Superior temporal gyrus (tissue), 1 donor: ENCODE results near the gene SMCO4.
A peak's percentile ranks its signal among the peaks of the same experiment; 100 is the strongest.
"Not testable (repeated sequence)": the region's sequence is repeated elsewhere in the genome, so short reads cannot be mapped to it uniquely, and the experiment has no call there.

Experiments used
- DNase-seq: peaks from one replicate; pipeline ENCODE4 v3.0.0-alpha.2; 2016; ENCODE audit errors: extremely low spot score

SMCO4 gene

DNA sequence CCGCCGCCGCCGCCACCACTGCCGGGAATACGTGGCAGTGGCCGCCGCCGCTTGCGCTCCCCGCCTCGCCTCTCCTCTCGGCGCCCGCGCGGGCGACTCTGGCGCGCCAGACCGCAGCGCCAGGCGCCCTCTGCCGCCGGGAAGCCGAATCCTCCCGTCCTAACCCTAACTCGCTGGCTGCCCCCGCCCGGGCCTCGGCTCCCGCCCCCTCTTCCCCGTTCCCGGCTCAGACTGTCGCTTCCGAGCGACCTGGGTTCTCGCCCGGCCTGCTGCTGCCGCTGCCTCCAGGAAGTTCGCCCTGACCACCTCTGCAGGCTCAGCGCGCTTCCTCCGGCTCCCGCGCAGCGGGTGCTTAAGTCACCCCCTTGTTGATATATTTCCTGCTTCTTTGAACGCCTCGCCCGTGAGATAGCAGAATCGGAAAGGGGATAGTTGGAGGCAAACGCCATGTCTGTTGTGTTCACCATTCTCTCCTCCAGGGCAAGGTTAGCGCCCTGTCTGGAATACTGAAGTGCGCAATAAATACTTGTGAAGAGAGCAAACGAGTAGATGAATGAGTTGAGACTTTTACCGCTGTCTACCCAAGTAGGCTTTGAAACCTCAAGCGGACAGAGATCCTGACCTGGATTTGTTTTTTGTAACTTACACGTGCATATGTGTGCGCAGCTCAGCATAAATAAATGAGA is at the start of gene SMCO4:
SMCO4 (minus strand) TSS at position 100 of the 686 bp plus-strand sequence. CDS start 64,202 bp downstream, outside the sequence.
- peak; percentile 78 for DNase-seq

DNA sequence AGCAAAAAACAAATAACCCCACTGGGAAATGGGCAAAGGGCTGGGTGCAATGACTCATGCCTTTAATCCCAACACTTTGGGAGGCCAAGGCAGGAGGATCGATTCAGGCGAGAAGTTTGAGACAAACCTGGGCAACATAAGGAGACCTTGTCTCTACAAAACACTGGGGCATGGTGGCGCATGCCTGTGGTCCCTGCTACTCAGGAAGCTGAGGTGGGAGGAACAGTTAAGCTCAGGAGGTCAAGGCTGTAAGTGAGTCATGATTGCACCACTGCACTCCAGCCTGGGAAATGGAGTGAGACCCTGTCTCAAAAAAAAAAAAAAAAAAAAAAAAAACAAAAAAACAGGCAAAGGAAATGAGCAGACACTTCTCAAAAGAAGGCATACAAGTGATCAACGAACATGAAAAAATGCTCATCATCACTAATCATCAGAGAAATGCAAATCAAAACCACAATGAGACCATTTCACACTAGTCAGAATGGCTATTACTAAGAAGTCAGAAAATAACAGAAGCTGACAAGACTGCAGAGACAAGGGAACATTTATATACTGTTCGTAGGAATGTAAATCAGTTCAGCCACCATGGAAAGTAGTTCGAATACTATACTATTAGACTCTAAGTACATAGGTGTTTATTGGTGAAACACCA is 48.2 kb upstream of the SMCO4 start:
- DNase-seq = no peak

DNA sequence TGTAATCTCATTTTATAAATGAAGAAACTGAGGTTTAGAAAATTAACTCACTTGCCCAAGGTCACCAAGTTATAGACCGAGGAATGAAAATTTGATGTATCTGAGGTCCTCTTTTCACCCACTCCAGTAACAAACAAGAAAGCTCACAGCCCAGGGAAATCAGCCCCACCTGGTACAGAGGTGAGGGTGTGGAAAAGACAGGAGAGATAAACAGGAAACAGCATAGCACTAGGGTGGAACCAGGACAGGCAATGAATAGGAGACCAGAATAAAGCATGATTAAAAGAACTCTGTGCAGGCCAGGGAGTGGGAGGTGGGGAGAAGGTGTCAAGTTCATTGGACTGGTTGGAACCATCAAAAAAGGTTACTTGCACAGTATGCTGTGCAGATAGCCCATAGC is 46.2 kb upstream of the SMCO4 start:
- DNase-seq = no peak

GRCh38 chr11:93587858-93588581 is 44.8 kb upstream of the SMCO4 start:
- no peak for DNase-seq

DNA sequence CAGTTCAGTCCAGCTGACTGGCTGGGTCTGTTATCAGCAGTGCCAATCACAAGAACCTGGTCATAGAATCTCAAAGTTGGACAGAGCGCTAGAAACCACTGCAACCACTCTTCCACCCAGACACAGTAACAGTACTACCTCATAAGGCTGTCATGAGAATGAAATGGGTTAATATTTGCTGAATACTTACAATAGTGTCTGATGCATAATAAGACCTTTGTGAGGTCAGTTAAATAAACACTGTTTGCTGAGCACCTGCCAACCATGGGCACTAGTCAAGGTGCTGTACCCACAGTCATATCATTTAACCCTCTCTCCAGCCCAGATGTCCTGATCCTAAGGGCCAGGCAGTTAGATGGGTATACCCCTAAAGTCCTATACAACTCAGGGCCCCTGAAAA is 44.2 kb upstream of the SMCO4 start:
- not testable (repeated sequence) for DNase-seq

GRCh38 chr11:93585758-93586157 is 42.6 kb upstream of the SMCO4 start:
- DNase-seq = no peak

- no peak for DNase-seq
These were observed 40.3 kb upstream of the SMCO4 start for GRCh38 chr11:93583490-93583889.

DNA sequence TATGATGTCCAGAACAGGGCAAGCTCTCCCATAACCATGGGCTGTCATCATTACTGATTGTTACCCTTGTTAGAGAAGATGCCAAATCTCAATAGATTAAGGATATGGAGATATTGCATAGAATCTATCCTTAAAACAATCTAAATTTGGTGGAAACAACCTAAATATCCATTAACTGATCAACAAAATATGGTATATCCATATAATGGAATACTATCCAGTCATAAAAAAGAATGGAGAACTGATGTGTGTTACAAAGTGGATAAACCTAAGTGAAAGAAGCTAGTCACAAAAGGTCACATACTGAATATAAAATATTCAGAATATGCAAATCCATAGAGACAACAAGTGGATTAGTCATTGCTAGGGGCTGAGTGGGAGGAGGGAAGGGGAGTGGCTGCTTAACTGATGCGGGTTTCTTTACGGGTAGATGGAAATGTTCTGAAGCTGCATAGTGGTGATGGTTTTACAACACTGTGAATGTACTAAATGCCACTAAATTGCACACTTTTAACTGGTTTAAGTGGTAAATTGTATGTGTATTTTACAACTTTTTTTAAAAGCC is 36.1 kb upstream of the SMCO4 start:
- no peak for DNase-seq

GRCh38 chr11:93577286-93577685 is 34.1 kb upstream of the SMCO4 start:
- no peak for DNase-seq

DNA sequence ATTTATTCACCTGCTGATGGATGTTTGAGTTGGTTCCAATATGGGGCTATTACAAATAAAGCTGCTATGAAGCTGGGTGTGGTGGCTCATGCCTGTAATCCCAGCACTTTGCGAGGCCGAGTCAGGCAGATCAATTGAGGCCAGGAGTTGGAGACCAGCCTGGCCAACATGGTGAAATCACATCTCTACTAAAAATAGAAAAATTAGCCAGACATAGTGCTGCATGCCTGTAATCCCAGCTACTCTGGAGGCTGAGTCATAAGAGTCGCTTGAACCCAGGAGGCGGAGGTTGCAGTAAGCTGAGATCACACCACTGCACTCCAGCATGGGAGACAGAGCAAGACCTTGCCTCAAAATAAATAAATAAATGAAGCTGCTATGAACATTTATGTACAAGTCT is 33.7 kb upstream of the SMCO4 start:
- not testable (repeated sequence) for DNase-seq

- no peak for DNase-seq
These were observed 31.5 kb upstream of the SMCO4 start for GRCh38 chr11:93574638-93575220.

DNA sequence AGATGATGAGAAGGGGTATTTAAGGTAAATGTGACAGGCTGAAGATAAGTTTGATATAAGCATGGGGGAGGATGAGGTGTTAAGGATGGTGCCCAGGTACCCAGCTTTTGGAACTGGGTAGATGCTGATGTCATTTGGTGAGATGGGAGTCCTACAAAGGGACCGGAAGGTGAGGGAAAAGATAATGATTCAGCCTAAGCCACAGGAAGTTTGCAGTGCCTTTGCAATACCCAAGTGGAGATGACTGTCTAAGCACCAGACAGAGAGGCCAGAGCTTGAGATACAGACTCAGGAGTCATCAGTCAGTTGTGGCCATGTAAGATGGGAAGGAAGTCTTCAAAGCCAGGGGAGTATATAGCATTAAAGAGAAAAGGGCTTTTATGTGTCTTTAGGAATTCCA is 30.0 kb upstream of the SMCO4 start:
- no peak for DNase-seq

DNA sequence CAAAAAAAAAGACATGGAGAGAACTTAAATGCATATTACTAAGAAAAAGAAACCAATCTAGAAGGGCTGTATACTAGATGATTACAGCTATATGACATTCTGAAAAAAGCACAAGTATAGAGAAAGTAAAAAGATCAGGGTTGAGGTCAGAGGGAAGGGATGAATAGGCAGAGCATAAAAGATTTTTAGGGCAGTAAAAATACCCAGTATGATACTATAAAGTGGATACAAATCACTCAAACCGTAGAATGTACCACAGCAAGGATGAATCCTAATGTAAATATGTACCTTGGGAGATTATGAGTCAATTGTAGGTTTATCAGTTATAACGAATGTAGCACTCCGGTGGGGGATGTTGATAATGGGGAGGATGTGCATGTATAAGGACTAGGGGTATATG is 29.4 kb upstream of the SMCO4 start:
- DNase-seq = no peak

GRCh38 chr11:93572171-93572570 is 29.0 kb upstream of the SMCO4 start:
- no peak for DNase-seq

DNA sequence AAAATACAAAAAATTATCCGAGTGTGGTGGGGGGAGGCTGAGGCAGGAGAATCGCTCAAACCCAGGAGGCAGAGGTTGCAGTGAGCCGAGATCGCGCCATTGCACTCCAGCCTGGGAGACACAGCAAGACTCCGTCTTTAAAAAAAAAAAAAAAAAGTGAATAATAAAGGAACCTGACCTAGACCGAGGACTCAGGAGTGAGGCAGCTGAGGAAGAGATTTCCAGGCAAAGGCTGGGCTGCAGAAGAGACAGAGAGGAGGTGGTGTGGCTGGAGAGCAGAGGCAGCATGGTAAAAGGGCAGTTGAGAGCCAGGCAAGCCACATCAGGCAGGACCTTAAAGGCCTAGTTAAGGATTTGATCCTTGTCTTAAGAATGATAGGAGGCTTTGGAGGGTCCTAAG is 28.4 kb upstream of the SMCO4 start:
- no peak for DNase-seq

- no peak for DNase-seq
These were observed 27.7 kb upstream of the SMCO4 start for GRCh38 chr11:93570759-93571413.

DNA sequence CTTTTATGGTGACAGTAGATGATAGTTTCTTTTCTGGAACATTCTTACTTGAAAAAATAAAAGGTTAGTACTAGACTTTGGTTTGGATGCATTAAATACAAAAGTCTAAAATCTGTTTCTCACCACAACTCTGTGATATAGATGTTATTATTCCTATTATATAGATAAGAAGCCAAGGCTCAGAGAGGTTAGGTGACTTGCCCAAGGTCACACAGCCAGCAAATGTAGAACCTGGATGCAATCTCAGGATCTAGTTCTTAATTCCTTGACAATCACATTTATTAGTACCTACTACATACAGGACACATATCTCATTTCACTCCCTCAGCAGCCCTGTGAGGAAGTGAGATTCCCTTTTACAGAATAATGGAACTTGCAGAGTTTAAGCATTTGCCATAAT is 26.3 kb upstream of the SMCO4 start:
- no peak for DNase-seq

DNA sequence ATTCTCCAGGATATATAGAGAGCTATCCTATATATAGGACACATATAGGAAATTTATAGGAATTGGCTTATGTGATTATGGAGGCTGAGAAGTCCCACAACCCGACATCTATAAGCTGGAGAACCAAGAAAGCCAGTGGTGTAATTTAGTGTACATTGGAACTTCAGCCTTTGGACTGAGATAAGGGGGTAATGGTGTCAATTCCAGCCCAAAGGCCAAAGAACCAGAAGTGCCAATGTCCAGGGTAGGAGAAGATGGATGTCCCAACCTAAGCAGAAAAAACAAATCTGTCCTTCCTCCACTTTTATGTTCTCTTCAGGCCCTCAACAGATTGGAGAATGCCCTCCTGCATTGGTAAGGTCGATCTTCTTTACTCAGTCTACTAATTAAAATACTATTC is 25.5 kb upstream of the SMCO4 start:
- DNase-seq = no peak

- DNase-seq = peak; percentile 22
These were observed 24.3 kb upstream of the SMCO4 start for GRCh38 chr11:93567401-93567895.

DNA sequence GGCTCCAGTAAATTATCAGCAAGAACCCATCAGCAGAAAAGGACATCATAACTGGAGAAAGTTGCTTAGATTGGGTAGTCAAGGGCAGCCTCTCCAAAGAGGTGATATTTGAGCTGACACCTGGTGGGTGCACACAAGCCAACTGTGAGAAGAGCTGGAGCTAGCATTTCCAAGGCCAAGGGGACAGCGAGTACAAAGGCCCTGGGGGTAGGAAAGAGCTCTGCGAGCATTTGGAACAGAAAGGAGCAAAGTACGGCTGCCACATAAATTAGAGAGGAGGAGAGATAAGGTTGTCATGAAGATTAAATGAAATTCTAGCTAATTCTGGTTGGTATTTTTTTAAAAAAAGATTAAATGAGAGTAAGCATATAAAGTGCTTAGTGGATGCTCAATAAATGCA is 21.7 kb upstream of the SMCO4 start:
- DNase-seq = no peak

DNA sequence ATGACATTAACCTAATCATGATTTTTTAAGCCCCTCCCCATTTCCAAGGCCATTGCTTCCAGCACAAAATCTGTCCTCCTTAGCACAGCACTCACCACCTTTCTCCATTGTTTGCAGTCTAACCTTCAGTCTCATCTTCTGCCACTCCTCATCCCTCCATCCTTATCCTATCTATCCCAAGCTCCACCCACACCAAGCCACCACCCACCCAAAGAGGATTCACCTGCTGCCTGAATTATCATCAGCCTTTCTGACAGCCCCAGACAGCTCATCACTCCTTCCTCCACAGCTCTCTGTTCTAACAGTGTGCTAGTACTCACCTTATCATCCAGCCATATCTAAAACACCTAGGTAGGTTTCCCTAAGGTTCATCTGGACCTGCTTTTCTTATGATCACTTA is 20.7 kb upstream of the SMCO4 start:
- no peak for DNase-seq
